B cell (primary cell): Measurements from ENCODE around the gene PLCG2.

ENCODE experiments used
- CTCF ChIP-seq: fragments of 200-600 bp; IDR thresholded peaks from one replicate; pipeline ENCODE4 v1.8.0; 2022; ENCODE audit warnings: antibody characterized with exemption, mild to moderate bottlenecking
- EZH2 ChIP-seq: IDR thresholded peaks from 2 replicates; pipeline ENCODE4 v1.6.1; 2012; ENCODE audit warnings: borderline replicate concordance, low read depth, mild to moderate bottlenecking, moderate library complexity, low read length; ENCODE audit not compliant: insufficient read depth, poor library complexity, severe bottlenecking

- TF ChIP-seq EZH2 (no peak), CTCF (no peak)
These were observed 157.3 kb downstream of the PLCG2 start for GRCh38 chr16:81936209-81937000.
